Fibroblast of lung (primary cell): ENCODE results near the gene CACNG7. TPM values are rescaled to one million over a fixed set of nuclear protein-coding genes. Genes with fewer than 3 reads are reported as not detected.

Source experiments
- DNase-seq, 2 donors: peaks; one replicate each; pipeline versions ENCODE4 v3.0.0 to v3.0.0-alpha.2; 2010; ENCODE audit warnings: low read depth in 2 of 2
- H2AFZ ChIP-seq: 2 replicates; pipeline ENCODE4 v1.5.1; 2012; ENCODE audit warnings: low read length, control low read depth, inconsistent platforms
- H3K27ac ChIP-seq: 2 replicates; pipeline ENCODE4 v1.5.1; 2011; ENCODE audit warnings: low read length, control low read depth; ENCODE audit not compliant: insufficient read depth
- H3K27me3 ChIP-seq: 2 replicates; pipeline ENCODE4 v1.5.1; 2011; ENCODE audit warnings: mild to moderate bottlenecking, low read length; ENCODE audit not compliant: control insufficient read depth, insufficient read depth
- H3K36me3 ChIP-seq: 2 replicates; pipeline ENCODE4 v1.5.1; 2011; ENCODE audit warnings: low read length; ENCODE audit not compliant: control insufficient read depth, insufficient read depth
- H3K4me1 ChIP-seq: 2 replicates; pipeline ENCODE4 v1.5.1; 2011; ENCODE audit warnings: low read length; ENCODE audit not compliant: control insufficient read depth, insufficient read depth; ENCODE audit errors: extremely low read depth
- H3K4me2 ChIP-seq: 2 replicates; pipeline ENCODE4 v1.5.1; 2011; ENCODE audit warnings: low read length, control low read depth; ENCODE audit not compliant: insufficient read depth; ENCODE audit errors: extremely low read depth
- H3K4me3 ChIP-seq, 4 experiments: fragments of 200-600 bp in 1 of 4; sonication (generic) in 1 of 4; replicated peaks in 1 of 4; 2 replicates each; pipeline ENCODE4 v1.5.1; 2011 to 2016; ENCODE audit warnings: low read length in 4 of 4, low read depth in 3 of 4, mild to moderate bottlenecking in 3 of 4, control low read depth in 2 of 4, inconsistent platforms in 1 of 4, mixed read lengths in 1 of 4; ENCODE audit not compliant: insufficient read depth in 1 of 4; ENCODE audit errors: control extremely low read depth in 1 of 4
- H3K79me2 ChIP-seq: 2 replicates; pipeline ENCODE4 v1.5.1; 2012; ENCODE audit warnings: mild to moderate bottlenecking, low read length, inconsistent platforms; ENCODE audit not compliant: control insufficient read depth, insufficient read depth
- H3K9ac ChIP-seq: 2 replicates; pipeline ENCODE4 v1.5.1; 2011; ENCODE audit warnings: mild to moderate bottlenecking, low read length, control low read depth; ENCODE audit not compliant: insufficient read depth
- H3K9me3 ChIP-seq: 2 replicates; pipeline ENCODE4 v1.5.1; 2012; ENCODE audit warnings: low read depth, low read length; ENCODE audit not compliant: control insufficient read depth, insufficient read depth
- H4K20me1 ChIP-seq: 2 replicates; pipeline ENCODE4 v1.5.1; 2011; ENCODE audit warnings: low read length; ENCODE audit not compliant: control insufficient read depth, insufficient read depth; ENCODE audit errors: extremely low read depth
- CTCF ChIP-seq, 2 donors: IDR thresholded peaks in 1 of 2; conservative IDR thresholded peaks in 1 of 2; 1 replicate in 1 of 2; 2 replicates in 1 of 2; pipeline ENCODE4 v1.5.1; 2011 to 2012; ENCODE audit warnings: low read length in 2 of 2, control low read depth in 1 of 2, inconsistent platforms in 1 of 2, low read depth in 1 of 2, mild to moderate bottlenecking in 1 of 2
- EZH2 ChIP-seq: IDR thresholded peaks from 2 replicates; pipeline ENCODE4 v1.5.1; 2012; ENCODE audit warnings: low read length, control low read depth, mild to moderate bottlenecking; ENCODE audit errors: missing control alignments
- polyA plus RNA-seq, 2 donors: library from polyadenylated mRNA; depleted of rRNA in 1 of 2; stranded (reverse) in 1 of 2; unstranded in 1 of 2; fragments of >200 nt; gene quantifications; 2 replicates each; pipeline ENCODE4 v1.2.1, GENCODE V29; 2011 to 2012; ENCODE audit warnings: missing spikeins in 1 of 2
- total RNA-seq: library from RNA; depleted of rRNA; stranded (reverse); fragments of >200 nt; gene quantifications from 2 replicates; pipeline ENCODE4 v1.2.1, GENCODE V29; 2014

Gene CACNG7
- total and polyA plus RNA-seq, 2 donors (not counting 1 experiment from before 2014, with no cell fraction given) = 0.17 to 0.68 TPM

- DNase-seq = no peak
Measured at GRCh38 chr19:53873773-53874605, 35.1 kb upstream of the CACNG7 start.

GRCh38 chr19:53874606-53874990 is 34.5 kb upstream of the CACNG7 start:
- Histone ChIP-seq H3K36me3 (peaks cover 18% of the 10 kb centered on the region), H4K20me1 (no peaks in the 10 kb centered on the region)
- TF ChIP-seq EZH2 (no peak), CTCF (conservative IDR thresholded peaks at IDR 0.05 in 1 of 2, IDR thresholded peaks at IDR 0.05 in 1 of 2; ENCODE audit: low read depth in 1 of 2, low read length in 2 of 2) (no peak)

More at GRCh38 chr19:53873773-53874605, 35.1 kb upstream of the CACNG7 start:
- Histone ChIP-seq H3K9me3 (no peaks in the 10 kb centered on the region), H3K27me3 (no peaks in the 10 kb centered on the region), H2AFZ (no peak overlapping the region), H3K79me2 (peaks cover 21% of the 10 kb centered on the region), H3K9ac (no peak overlapping the region), H4K20me1 (no peaks in the 10 kb centered on the region), H3K4me3 (no peak overlapping the region), H3K4me2 (no peak overlapping the region), H3K36me3 (peaks cover 18% of the 10 kb centered on the region), H3K4me1 (peaks cover 4% of the 10 kb centered on the region), H3K27ac (no peak overlapping the region)
- TF ChIP-seq EZH2 = no peak
- TF ChIP-seq CTCF (conservative IDR thresholded peaks at IDR 0.05 in 1 of 2, IDR thresholded peaks at IDR 0.05 in 1 of 2; ENCODE audit: low read depth in 1 of 2, low read length in 2 of 2) = no peak

DNA sequence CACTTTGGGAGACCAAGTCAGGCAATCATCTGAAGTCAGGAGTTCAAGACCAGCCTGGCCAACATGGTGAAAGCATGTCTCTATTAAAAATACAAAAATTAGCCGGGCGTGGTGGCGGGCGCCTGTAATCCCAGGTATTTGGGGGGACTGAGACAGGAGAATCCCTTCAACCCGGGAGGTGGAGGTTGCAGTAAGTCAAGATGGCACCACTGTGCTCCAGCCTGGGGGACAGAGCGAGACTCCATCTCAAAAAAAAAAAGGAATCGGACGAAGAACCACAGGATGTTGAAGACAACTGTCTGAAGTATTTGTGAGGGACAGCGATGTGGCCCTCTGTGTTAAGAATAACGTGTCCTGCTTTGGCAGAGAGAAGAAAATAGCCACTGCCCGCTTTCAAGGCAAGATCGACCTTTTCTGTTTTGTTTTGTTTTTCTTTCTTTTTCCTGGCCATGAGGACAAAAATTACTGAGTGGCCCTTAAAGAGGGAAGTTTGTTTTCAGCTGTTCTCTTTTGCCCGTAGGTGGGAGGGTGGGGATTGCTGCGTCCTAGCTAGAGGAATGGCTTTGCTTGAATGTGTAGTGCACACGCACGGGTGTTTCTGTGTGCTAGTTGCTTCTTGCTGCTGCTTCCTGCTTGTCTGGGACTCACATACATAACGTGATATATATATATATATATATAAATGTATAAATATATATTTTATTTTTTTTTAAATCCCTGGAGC is 33.3 kb upstream of the CACNG7 start:
- DNase-seq = no peak
- no peaks in the 10 kb centered on the region for H4K20me1 ChIP-seq

More at GRCh38 chr19:53874606-53874990, 34.5 kb upstream of the CACNG7 start:
- Histone ChIP-seq H3K9ac (no peak overlapping the region), H3K79me2 (peaks cover 20% of the 10 kb centered on the region), H3K4me1 (peaks cover 5% of the 10 kb centered on the region), H3K27ac (no peak overlapping the region), H3K4me2 (no peak overlapping the region), H3K4me3 (no peak overlapping the region), H3K9me3 (no peaks in the 10 kb centered on the region), H3K27me3 (peaks cover 1% of the 10 kb centered on the region), H2AFZ (no peak overlapping the region)
- DNase-seq = no peak

More for the DNA sequence above, 33.3 kb upstream of the CACNG7 start:
- Histone ChIP-seq H3K4me3 (no peak overlapping the region), H2AFZ (no peak overlapping the region), H3K27ac (no peak overlapping the region), H3K4me1 (peaks cover 6% of the 10 kb centered on the region), H3K79me2 (peaks cover 14% of the 10 kb centered on the region), H3K4me2 (no peak overlapping the region), H3K27me3 (peaks cover 13% of the 10 kb centered on the region), H3K36me3 (peaks cover 15% of the 10 kb centered on the region), H3K9me3 (no peaks in the 10 kb centered on the region), H3K9ac (no peak overlapping the region)
- no peak for TF ChIP-seq CTCF (conservative IDR thresholded peaks at IDR 0.05 in 1 of 2, IDR thresholded peaks at IDR 0.05 in 1 of 2; ENCODE audit: low read depth in 1 of 2, low read length in 2 of 2)
